ENCODE measurements around the gene FIGNL2.

FIGNL2 gene

DNA sequence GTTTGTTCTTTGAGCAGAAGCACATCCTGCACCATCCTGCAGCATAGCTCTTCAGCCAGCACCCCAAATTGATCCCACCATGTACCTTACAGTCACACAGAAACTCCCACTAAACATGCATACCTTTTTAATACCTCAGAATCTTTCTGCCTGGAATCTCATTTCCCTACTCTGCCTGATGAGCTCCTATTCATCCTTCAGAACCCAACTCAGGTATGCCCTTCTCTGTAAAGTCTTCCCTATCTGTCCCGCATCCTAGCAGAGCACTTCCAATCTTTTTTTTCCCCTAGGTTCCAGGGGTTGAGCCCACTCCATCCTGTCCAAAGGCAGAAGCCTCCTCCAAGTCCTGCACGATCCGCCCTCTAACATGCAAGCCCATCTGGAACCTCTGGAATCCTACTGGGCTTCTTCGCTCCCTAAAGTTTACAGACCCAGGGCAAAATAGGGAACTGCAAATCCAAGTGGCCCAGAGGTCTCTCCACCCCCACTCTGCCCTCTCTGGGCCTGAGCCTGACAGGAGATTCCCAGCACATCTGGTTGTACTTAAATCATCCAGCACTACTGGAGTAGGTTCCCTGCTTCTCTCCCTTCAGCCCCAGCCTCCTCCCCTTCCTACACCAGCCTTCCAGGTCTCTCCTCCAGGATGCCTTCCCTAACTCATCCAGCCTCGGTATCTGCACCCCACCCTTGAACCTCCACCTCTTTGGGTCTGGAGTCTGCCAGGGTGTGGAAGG, 4.1 kb upstream of the FIGNL2 start:
- no peak for DNase-seq

DNA sequence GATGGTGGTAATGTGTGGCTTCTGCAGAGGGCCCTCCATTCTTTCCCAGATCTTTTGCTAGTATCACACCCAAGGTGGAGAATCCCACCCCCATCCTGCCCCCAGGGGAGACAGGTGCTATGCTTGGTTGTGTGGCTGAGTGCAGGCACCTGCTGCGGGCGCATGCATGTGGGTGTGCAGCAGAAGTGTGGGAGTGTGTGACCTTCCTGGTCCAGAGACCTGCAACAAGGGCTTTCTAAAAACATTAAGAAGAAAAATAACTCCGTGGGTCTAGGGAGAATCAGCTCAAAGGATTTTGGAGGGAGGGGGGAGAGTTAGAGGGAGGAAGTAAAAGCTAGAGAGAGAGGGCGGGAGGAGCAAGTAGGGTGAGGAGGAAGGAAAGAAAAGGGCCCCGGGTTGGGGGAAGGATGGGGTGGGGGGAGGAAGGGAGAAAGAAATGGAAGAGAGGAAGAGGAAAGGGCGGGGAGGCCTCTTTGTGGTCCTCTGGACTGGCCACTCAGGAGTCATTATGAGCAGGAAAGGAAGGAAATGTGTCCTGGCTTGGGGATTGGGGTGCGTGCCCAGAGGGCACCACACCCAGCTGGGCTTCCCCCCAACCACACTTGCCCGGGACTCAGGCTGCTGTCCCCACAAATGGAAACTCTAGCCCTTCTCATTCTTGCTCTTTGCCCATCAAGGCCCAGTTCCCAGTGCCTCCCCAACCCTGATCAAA, 3.1 kb upstream of the FIGNL2 start:
- no peak for DNase-seq

DNA sequence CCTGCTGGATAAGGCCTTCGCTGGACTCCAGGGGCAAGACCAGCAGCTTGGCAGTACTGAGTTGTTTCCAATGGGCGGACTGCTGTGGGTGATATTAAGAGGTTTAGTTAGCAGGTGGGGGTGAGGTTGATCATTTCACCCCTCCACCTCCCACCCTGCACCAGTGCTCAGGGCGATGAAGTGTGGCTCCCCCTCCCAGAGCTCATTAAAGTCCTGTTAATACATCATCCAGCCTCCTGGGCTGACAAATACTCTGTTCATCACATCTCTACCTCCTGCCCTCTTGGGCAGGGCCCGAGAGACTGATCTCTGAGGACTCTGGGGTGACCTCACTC, 2.4 kb upstream of the FIGNL2 start:
- DNase-seq, result no peak

DNA sequence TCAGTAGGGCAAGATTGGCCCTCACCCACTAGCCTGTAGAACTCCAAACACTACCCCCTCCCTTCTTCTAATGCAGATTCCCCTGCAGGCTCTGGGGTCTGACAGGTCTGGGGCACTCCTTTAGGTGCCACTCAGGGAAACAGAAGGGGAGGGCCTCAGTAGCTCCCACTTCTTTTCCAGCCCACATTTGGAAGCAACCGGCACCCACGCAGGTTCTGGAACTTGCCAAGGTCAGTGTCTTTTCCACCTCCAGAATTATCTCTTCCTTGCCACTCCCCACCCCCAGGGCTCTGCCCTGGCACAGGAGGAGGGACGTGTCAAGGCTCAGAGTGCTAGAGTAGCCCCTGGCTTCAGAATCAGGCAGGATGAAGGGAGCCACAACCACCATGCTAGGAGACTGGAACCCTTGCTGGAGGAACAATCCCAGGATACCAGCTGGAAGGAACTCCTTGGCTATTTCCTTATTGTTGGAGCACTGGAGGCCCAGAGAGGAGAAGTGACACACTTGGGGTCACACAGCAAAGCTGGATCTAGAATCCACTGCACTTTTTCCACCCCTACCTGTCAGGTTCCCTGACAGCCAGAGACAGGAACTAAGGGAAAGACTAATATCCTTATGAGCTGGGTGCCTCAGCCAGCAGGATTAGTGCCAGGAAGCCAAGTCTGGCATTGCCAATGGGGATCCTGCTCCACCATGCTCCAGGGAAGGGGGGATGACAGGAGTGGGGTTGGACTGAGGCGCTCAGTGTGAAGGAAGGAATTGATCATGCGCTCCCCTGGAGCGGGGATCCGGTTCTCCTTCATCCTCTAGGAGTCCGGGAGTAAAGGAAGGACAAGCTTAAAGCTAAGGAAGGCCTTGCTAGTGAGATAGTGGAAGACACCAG, 1.8 kb upstream of the FIGNL2 start:
- no peak for DNase-seq

DNA sequence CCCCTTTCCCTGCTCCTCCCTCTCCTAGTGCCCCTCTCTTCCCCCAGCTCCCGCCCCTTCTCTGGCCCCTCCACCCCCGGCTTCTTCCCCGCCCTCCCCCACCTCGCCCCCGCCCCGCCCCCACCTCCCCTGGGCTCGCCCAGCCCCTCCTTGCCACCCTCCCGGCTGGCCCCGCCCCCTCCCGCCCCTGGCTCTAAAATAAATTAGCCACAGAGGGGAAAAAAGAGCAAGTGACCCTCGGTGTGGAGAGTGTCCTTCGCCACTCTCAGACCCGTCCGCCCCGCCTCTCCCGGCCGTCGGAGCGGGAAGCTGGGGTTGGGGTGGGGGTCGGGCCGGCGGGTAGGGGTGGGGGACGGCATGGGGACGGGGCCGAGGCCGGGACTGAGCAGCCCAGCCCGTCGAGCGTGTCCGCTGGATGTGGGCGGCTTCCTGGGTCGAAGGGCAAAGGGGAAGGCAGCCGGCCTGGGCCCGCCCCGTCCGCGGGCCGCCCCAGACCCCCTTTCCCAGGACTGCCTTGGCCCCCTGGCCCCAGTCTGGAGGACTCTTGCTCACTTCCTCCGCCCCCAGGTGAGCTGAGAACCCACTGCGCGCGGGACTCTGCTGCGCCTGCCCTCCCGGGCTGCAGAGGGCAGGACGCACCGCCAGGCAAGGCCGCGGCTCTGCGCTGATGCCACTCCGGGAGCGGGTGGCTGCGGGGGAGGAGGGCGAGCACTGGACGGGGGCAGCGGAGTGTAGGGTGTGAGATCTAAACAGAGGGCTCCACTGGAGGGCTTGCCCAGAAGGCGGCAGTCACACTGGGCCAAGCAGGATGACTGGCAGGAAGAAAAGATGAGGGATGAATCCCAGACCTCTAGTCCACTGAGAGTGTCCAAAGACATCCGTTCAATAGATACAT, 570 bp upstream of the FIGNL2 start:
- no peak for DNase-seq

DNA sequence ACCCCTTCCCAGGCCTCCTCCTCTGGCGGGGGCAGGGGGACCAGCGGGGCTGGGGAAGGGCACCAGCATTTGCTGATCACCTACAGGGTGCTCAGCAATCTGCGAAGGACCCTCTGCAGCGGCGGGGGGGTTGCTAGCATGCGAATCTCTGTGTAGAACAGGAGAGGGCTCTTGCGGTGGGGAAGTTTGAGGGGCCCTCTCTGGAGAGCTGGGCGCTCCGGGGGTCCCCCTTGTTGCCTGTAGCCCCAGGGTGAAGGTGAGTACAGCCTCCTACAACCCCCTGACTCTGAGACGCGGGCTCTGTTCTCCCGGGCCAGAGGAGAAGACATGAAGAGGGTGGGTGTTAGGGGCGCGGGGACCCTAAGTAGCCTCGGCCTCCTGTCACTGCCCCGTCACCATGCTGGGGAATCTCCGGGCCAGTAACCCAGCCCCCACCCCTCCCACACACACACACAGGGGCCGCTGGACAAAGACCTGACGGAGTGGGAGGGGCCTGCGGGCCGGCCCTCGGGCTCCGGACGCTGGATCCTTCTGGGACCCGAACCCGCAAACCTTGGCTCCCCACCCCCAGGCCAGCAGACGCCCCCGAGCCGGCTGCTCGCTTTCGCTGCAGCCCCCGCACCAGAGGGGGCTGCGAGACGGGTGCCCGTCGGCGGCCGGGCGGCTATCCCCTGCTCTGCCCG, 734 bp downstream of the FIGNL2 start:
- no peak for DNase-seq

DNA sequence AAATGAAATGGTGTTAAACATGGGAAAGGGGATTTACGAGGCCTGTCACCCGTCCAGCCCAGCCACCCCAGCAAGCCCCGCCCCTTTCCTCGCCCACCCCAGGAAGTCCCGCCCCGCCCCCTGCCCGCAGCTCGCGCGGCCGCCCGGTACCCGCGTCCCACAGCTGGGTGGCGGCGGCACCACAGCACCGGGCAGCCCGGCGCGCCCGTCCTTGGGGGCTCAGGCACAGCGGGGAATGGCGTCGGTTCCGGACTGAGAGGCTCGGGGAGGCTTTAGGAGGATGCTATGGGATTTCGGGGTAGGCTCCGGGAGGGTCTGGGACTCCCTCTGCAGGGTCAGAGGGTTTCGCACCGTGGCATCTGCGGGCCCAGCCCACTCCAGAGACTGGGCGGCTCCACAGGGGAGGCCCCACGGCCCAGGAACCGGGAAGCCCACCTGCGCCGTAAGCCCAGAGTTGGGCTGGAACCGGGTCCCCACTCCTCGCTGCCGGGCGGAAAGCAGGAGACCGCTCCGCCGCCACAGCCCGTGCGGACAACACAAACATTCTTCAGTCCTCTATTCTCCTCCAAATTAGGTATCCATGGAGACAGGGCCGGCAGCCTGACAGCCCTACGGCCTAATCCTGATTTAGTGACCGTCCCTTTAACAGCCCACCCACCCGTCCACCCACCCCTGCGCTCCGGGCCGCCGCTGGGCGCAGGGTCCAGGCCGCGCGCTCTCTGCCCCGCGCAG, 1.4 kb downstream of the FIGNL2 start:
- no peak for DNase-seq

DNA sequence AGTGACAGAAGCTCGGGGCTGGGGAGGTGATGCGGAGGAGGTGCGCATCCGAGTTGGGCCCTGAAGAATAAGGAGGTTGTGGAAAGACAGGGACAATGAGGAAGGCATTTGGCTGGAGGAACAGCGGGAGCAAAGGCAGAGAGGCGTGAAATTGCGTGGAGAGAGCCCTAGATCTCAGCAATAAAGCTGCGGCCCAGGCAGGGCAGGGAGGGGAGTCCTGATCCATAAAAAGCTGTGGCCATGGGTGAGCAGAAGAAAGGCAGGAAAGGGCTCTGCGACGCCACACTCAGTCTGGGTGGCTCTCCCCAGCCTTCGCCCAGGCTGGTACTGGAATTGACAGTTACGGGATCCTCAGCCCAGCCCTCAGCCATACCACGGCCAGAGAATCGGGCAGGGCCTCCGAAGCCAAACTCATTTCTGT, 2.2 kb downstream of the FIGNL2 start:
- DNase-seq, result no peak

DNA sequence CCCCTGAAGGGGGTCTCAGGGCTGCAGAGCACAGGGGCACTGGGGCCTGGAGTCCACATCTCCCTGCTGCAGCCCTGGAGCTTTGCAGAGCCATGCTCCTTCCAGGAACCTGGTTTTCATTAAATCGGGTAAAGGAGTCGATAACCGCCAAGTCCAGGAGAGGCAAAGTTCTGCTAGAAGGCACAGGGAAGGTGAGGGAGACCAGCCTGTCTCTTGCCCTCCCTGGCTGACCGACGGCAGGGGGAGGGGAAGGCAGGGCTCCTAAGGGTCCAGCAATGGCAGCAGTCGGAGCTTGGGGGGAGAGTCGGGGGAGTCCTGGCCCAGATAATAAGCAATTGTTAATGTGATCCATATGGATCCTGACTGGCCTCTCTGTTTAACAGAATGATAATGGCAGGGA, 3.0 kb downstream of the FIGNL2 start:
- DNase-seq, result no peak

DNA sequence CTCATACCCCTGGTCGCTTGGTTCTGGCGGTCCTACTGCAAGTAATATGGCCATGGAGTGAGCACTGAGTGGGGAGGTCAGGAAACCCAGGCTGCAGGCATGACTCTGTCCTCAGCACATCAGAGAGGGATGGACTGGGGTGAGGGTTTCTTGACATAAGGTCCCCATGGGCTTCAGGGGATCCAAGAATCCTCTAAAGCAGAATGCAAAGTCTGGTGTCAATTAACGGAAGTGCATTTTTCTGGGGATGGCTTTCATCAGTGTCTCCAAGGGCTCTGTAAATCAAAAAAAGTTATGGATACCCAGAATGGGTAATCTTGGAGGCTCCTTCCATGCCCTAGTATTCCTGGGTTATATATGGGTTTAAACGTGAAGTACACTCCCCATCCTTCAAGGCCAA, 3.7 kb downstream of the FIGNL2 start:
- DNase-seq, result no peak

DNA sequence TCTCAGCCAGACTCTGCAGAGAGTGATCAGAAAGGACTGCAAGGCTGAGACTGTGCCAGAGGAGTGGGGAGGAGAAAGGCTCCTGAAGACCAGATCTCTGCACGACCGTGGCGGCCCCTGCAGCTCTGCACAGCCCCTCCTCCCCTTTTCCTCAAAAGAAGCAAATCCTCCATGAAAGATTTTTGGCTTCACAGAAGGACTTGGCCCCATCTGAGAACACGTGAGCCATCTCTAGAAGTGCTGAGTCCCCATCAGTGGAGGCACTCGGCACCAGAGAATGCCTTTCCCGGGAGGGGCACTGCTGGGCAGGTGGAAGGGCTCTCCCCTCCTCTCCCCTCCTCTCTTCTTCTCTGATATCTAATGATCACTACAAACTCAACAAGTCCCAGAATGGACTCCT, 6.8 kb downstream of the FIGNL2 start:
- DNase-seq, result no peak

DNA sequence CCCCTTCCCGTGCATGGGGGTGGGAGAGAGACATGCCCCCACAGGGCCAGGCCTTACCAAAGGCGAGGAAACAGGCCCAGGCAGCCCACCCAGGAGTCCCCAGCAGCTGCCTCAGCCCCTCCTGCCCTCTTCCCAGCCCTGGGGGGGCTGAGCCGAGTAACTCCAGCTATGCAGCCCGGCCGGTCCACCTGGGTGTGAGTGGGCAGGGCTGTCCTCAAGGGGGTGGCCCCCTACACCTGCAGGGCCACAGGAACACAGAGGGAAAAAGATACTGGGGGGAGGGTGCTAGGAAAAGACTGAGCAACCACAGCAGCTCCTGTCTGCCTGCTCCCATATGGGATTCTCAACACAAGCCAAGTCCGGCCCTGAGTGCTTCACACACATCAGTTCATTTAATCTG, 7.6 kb downstream of the FIGNL2 start:
- DNase-seq, result no peak

DNA sequence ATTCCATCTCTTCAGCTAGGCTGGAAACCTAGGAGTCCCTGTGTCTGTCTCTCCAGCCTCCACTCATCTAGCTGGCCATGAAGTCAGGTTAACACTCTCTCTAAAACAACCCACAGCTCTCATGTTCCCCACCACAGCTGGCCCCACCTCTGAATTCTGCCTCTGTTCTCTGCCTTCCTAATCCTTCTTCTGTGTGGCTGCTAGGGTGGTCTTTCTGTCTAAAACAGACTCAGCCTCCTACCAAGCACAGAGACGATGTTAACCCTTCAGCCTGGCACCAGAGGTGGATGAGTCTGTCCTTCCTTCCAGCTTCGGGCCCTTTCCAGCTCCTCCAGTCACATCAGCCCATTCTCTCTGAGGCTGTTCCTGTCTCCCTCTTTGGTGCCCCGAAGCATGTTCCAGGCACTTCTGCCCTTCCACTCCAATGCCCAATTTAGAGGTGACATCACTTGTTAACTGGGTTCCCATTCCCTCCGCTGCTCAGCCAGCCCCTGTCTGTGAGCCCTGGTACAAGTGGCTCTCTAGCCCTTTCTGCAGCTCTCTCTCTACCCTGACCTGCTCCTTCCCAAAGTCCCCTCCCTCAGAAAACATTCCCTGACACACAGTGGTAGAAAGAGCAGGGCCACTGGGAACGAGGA, 9.1 kb downstream of the FIGNL2 start:
- no peak for DNase-seq

DNA sequence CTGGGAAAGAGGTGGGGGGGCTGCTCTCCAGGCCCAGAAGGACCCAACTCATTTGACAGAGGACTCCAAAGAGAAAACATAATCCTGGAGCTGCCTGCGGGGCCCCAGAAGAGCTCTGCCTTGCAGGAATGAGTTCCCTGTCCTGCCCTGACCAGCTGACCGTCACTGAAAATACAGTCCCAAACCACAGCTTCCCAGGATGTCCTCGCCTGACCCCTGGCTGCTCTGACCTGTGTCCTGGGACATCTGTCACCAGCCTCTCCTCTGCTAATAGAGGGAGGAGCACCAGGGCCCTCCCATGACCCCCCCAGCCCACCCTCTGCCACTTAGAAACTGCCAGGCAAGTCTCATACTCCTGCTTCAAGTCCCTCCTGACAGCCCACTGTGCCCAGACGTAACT, 9.8 kb downstream of the FIGNL2 start:
- DNase-seq, result no peak

DNA sequence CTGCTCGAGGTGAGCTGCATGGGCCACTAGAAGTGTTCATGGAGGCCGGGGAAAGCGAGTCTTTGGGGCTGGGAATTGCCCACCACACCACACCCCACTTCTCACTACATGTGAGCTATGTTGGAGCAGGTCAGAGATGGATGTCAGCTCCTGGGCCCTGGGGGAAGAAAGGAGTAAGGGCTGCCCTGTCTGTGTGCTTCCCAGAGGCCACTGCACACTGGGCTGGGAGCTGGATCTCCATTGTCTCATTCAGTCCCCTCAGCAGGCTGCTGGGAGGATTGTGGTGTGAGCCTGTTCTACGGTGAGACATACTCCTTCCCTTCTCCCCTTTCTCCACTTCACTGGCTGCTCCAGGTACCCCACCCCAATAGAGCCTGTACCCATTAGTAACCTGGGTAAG, 10.5 kb downstream of the FIGNL2 start:
- DNase-seq, result no peak

DNA sequence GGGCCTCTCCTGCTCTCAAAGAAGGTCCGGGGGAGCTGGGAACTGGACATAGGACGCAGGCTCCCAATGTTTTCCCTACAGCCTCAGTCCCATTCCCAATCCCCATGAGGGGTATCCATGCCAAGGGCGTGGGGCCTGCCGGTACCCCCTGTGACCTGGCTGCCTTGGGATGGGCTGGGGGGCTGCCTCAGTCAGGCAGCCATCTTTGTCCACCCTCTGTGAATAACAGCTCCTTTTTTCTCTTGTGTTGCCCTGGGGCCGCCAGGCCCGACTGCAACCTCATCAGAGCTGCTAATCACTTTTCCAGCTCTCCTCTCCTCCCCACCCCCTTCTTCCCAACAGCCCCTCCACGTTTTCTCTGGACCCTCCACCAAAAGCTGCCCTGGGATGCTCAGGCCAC, 11.2 kb downstream of the FIGNL2 start:
- DNase-seq, result no peak

DNA sequence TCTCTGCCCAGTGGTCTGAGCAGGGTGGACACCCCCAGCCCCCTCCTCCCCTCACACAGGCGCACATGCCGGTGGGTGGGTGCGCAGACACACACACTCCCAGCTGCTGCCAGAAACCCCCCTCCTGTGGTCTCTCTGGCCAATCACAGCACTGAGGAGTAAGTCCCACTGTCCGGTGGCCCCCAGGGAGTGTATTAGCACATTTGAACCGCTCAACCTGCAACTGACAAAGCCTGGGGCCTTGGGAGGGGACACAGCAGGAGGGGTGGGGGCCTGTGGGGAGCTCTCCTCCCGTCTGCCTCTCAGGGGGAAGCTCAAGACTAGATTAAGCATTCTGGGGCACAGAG, 11.7 kb downstream of the FIGNL2 start:
- no peak for DNase-seq

DNA sequence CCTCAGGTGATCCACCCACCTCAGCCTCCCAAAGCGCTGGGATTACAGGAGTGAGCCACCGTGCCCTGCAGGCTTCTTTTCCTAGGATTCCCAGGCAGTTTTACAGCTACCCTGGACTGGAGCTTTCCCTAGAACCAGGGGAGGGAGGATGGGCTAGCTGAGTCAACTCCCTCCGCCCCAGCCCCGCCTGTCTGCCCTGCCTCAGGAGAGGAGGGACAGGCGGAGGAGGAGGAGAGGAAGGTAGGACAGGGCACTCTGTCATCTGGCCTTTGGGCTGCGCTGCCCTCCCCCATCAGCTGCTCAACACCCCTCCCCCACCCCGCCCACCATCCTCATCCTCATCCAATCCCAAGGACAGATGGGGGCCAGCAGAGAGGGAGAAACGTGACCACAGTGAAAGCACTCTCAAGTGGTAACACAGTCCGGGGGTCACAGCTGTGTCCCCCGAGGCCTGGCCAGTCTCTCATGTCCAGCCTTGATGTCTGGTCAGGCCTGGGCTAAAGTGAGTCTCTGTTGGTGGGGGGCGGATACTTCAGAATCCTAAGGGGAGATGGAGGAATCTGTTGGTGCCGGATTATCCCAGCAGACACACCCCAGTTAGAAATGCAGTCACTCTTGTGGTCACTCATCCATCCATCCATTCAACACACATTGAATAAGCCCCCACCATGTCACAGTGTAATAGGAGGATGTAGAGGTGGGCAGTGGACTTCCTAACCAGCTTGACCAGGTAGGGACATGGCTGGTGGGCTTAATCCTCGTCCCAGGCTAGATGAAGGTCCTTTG, 12.3 kb downstream of the FIGNL2 start:
- DNase-seq, result no peak

DNA sequence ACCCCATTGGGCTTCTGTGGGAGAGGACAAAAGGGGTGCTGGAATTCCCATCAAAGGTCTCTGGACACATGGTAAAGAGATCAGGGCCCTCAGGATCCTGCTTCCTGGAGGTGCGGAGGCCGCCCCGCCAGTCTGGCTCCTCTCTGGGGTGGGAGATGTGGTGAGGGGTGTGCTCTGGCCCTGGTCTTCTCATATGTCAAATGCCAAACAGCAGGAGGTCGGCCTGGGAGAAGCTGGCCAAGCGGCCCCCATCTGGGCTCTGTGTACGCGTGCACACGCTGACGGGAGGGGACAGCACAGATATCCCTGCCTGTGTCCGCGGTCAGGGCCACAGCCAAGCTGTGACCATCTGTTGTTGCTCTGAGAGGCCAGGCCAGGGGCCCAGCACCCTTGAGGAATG, 14.1 kb downstream of the FIGNL2 start:
- DNase-seq, result no peak

All from fibroblast of skin of back (primary cell).